ENCODE results near the gene PTPN20.

The PTPN20 gene

GRCh38 chr10:47035171-47035818 lies 124.1 kb downstream of the PTPN20 start:
- DNase-seq (ENCODE audit: low read depth, low spot score) = no peak
- TF ChIP-seq, protein P1, sequence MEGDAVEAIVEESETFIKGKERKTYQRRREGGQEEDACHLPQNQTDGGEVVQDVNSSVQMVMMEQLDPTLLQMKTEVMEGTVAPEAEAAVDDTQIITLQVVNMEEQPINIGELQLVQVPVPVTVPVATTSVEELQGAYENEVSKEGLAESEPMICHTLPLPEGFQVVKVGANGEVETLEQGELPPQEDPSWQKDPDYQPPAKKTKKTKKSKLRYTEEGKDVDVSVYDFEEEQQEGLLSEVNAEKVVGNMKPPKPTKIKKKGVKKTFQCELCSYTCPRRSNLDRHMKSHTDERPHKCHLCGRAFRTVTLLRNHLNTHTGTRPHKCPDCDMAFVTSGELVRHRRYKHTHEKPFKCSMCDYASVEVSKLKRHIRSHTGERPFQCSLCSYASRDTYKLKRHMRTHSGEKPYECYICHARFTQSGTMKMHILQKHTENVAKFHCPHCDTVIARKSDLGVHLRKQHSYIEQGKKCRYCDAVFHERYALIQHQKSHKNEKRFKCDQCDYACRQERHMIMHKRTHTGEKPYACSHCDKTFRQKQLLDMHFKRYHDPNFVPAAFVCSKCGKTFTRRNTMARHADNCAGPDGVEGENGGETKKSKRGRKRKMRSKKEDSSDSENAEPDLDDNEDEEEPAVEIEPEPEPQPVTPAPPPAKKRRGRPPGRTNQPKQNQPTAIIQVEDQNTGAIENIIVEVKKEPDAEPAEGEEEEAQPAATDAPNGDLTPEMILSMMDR (IDR thresholded peaks at IDR 0.05; ENCODE audit: insufficient read depth, low read length, missing control alignments) = no peak
- POLR2A ChIA-PET = no interaction called here
- CTCF ChIA-PET = interaction anchor here (1.5 to 5.9 kb wide), 3 partner anchors 10 to 277 kb away, joined by 4 to 30 read pairs (median 26); no protein-coding TSS in a partner anchor
- no peak overlapping the region for H3K4me3 ChIP-seq (ENCODE audit: low read depth, low read length)

GRCh38 chr10:47035819-47036337 lies 124.7 kb downstream of the PTPN20 start:
- TF ChIP-seq, protein P1 (IDR thresholded peaks at IDR 0.05; ENCODE audit: insufficient read depth, low read length, missing control alignments) = no peak
- CTCF ChIA-PET = interaction anchor here (1.4 to 7.7 kb wide), 5 partner anchors 10 to 277 kb away, joined by 4 to 47 read pairs (median 26); no protein-coding TSS in a partner anchor
- no peak overlapping the region for H3K4me3 ChIP-seq (ENCODE audit: low read depth, low read length)
- POLR2A ChIA-PET = no interaction called here
- no peak for DNase-seq (ENCODE audit: low read depth, low spot score)

GRCh38 chr10:47036771-47037170 lies 125.5 kb downstream of the PTPN20 start:
- H3K4me3 ChIP-seq (ENCODE audit: low read depth, low read length) = no peak overlapping the region
- ChIA-PET POLR2A (no interaction called here), CTCF (interaction anchor here (1.4 to 7.7 kb wide), 3 partner anchors 9 to 276 kb away, joined by 4 to 47 read pairs (median 5); no protein-coding TSS in a partner anchor)
- TF ChIP-seq, protein P1 (IDR thresholded peaks at IDR 0.05; ENCODE audit: insufficient read depth, low read length, missing control alignments) = no peak
- DNase-seq (ENCODE audit: low read depth, low spot score) = no peak

DNA sequence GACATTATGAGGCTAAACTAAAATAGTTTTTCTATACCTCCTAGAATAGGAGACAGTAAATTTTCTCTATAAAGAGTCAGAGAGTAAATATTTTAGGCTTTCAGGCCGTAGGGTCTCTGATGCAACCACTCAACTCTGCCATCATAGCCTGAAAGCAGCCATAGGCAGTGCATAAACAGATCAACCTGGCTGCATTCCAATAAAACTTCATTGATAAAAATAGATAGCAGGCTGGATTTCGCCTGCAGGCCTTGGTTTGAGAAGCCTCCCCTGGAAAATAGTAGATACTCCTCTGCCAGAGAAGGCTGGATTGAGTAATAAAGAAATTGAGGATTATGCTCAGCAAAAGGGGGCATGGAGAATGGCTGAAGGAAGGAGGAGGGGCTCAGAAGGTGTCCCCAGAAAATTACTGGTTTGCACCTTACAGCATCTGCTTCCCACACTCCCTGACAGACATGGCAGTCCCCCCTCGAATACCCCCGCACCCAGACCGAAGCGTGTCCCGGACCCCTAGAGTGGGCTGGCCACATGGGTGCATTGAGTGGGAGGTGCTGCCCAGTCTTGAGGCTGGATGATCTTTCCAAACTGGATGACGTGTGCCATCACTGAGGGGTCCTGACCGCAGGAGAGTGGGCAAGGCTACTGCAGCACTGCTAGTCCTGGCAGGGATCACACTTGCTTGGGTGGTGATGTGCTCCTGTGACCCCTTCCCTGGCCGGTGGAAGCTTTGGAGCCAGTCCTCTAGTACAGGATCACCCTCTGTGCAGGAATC lies 126.6 kb downstream of the PTPN20 start:
- DNase-seq (ENCODE audit: low read depth, low spot score) = no peak
- ChIA-PET CTCF (interaction anchor here (1.4 to 7.7 kb wide), 4 partner anchors 10 to 275 kb away, joined by 5 to 47 read pairs (median 9); no protein-coding TSS in a partner anchor), POLR2A (no interaction called here)
- no peak overlapping the region for H3K4me3 ChIP-seq (ENCODE audit: low read depth, low read length)
- TF ChIP-seq, protein P1 (IDR thresholded peaks at IDR 0.05; ENCODE audit: insufficient read depth, low read length, missing control alignments) = no peak

- TF ChIP-seq, protein P1 (IDR thresholded peaks at IDR 0.05; ENCODE audit: insufficient read depth, low read length, missing control alignments) = no peak
- H3K4me3 ChIP-seq (ENCODE audit: low read depth, low read length) = no peak overlapping the region
- CTCF ChIA-PET = interaction anchor here (1.3 to 7.7 kb wide), 4 partner anchors 9 to 274 kb away, joined by 3 to 47 read pairs (median 9); no protein-coding TSS in a partner anchor
- DNase-seq (ENCODE audit: low read depth, low spot score) = no peak
- POLR2A ChIA-PET = no interaction called here
These were observed 127.8 kb downstream of the PTPN20 start for GRCh38 chr10:47038881-47039561.

Data from AG04449 (cell line).